ENCODE data around the gene PLCD4.

Gene PLCD4

DNA sequence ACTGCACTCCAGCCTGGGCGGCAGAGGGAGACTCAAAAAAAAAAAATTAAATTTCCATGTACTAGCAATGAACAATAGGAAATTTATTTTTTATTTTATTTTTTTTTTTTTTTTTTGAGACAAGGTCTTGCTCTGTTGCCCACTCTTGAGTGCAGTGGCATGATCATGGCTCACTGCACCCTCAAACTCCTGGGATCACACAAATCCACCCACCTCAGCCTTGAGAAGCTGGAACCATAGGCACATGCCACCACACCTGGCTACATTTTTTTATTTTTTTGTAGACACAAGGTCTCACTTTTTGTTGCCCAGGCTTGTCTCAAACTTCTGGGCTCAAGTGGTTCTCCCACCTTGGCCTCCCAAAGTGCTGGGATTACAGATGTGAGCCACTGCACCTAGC lies 22.2 kb upstream of the PLCD4 start:
- TF ChIP-seq, protein P1, sequence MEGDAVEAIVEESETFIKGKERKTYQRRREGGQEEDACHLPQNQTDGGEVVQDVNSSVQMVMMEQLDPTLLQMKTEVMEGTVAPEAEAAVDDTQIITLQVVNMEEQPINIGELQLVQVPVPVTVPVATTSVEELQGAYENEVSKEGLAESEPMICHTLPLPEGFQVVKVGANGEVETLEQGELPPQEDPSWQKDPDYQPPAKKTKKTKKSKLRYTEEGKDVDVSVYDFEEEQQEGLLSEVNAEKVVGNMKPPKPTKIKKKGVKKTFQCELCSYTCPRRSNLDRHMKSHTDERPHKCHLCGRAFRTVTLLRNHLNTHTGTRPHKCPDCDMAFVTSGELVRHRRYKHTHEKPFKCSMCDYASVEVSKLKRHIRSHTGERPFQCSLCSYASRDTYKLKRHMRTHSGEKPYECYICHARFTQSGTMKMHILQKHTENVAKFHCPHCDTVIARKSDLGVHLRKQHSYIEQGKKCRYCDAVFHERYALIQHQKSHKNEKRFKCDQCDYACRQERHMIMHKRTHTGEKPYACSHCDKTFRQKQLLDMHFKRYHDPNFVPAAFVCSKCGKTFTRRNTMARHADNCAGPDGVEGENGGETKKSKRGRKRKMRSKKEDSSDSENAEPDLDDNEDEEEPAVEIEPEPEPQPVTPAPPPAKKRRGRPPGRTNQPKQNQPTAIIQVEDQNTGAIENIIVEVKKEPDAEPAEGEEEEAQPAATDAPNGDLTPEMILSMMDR (IDR thresholded peaks at IDR 0.05; ENCODE audit: low read depth, low read length): no peak

DNA sequence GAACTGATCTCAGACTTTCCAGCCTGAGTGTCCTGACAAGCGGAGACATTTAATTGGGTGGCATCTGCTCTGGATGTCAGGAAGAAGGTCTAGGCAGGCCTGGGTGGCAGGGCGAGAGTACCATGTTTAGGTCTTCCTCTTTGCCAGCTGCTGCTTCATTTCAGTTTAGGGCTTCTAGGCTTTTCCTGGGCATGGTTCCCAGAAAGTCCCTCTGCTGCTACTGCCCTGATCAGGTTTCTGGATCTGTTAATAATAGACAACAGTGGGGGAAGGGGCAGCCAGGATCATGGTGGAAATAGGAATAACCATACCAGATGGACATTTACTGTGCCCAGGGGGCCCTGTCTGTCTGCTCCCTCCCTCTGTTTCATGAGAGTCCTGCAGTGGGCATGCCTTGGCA lies 2.3 kb upstream of the PLCD4 start:
- Histone ChIP-seq H3K4me3 (ENCODE audit: low read length) (no peak overlapping the region), H3K79me2 (ENCODE audit: low read length) (no peaks in the 10 kb centered on the region), H3K27me3 (ENCODE audit: low read depth, low read length) (peaks cover 14% of the 10 kb centered on the region; the same call in 1 of the 2 replicates), H3K4me2 (ENCODE audit: low read length) (no peak overlapping the region), H3K27ac (ENCODE audit: low read length) (no peak overlapping the region), H2AFZ (ENCODE audit: low read depth, low read length) (no peak overlapping the region), H3K4me1 (ENCODE audit: low read length) (peaks cover 2% of the 10 kb centered on the region; the same call in 1 of the 2 replicates), H3K9me3 (ENCODE audit: insufficient read depth, low read length) (no peaks in the 10 kb centered on the region), H3K9ac (ENCODE audit: low read length) (no peak overlapping the region), H3K36me3 (replicated peaks; ENCODE audit: low read depth, low read length) (no peaks in the 10 kb centered on the region), H4K20me1 (ENCODE audit: insufficient read depth, low read length) (no peaks in the 10 kb centered on the region)
- no peak for TF ChIP-seq EZH2phosphoT487 (IDR thresholded peaks at IDR 0.05; ENCODE audit: low read depth)
- TF ChIP-seq, protein P1 (IDR thresholded peaks at IDR 0.05; ENCODE audit: low read depth, low read length): no peak

More for the DNA sequence above, 22.2 kb upstream of the PLCD4 start:
- Histone ChIP-seq H3K9ac (ENCODE audit: low read length) (no peak overlapping the region), H3K4me2 (ENCODE audit: low read length) (no peak overlapping the region), H3K4me3 (ENCODE audit: low read length) (no peak overlapping the region), H4K20me1 (ENCODE audit: insufficient read depth, low read length) (peaks cover 8% of the 10 kb centered on the region), H3K36me3 (replicated peaks; ENCODE audit: low read depth, low read length) (peaks cover 25% of the 10 kb centered on the region), H3K27ac (ENCODE audit: low read length) (no peak overlapping the region), H3K9me3 (ENCODE audit: insufficient read depth, low read length) (no peaks in the 10 kb centered on the region), H2AFZ (ENCODE audit: low read depth, low read length) (no peak overlapping the region), H3K4me1 (ENCODE audit: low read length) (peaks cover 9% of the 10 kb centered on the region), H3K79me2 (ENCODE audit: low read length) (peaks cover 19% of the 10 kb centered on the region), H3K27me3 (ENCODE audit: low read depth, low read length) (no peaks in the 10 kb centered on the region)

DNA sequence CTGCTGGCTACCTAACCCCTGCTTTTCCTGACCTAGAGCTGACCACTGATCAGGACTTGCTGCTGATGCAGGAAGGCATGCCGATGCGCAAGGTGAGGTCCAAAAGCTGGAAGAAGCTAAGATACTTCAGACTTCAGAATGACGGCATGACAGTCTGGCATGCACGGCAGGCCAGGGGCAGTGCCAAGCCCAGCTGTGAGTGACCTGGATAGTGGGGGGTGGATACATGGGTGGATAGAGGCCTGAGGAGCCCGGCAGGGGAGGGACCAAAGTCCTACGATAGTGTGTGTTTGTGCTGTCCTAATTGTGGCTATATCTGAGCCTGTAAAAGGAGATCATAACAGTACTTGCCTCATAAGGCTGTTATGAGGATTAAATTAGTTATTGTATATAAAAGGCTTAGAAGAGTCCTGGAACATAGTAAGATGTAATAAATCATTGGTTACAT lies 8.2 kb downstream of the PLCD4 start:
- H3K27me3 ChIP-seq (ENCODE audit: low read depth, low read length): no peaks in the 10 kb centered on the region
- H3K9ac ChIP-seq (ENCODE audit: low read length): no peak overlapping the region
- H3K36me3 ChIP-seq (replicated peaks; ENCODE audit: low read depth, low read length): no peaks in the 10 kb centered on the region
- no peak overlapping the region for H3K27ac ChIP-seq (ENCODE audit: low read length)
- H3K79me2 ChIP-seq (ENCODE audit: low read length): no peaks in the 10 kb centered on the region
- H3K4me1 ChIP-seq (ENCODE audit: low read length): no peaks in the 10 kb centered on the region
- H3K4me3 ChIP-seq (ENCODE audit: low read length): no peak overlapping the region
- H3K9me3 ChIP-seq (ENCODE audit: insufficient read depth, low read length): no peaks in the 10 kb centered on the region
- no peaks in the 10 kb centered on the region for H4K20me1 ChIP-seq (ENCODE audit: insufficient read depth, low read length)
- H3K4me2 ChIP-seq (ENCODE audit: low read length): no peak overlapping the region
- H2AFZ ChIP-seq (ENCODE audit: low read depth, low read length): no peak overlapping the region
- no peak for TF ChIP-seq EZH2phosphoT487 (IDR thresholded peaks at IDR 0.05; ENCODE audit: low read depth)
- TF ChIP-seq, protein P1 (IDR thresholded peaks at IDR 0.05; ENCODE audit: low read depth, low read length): no peak

DNA sequence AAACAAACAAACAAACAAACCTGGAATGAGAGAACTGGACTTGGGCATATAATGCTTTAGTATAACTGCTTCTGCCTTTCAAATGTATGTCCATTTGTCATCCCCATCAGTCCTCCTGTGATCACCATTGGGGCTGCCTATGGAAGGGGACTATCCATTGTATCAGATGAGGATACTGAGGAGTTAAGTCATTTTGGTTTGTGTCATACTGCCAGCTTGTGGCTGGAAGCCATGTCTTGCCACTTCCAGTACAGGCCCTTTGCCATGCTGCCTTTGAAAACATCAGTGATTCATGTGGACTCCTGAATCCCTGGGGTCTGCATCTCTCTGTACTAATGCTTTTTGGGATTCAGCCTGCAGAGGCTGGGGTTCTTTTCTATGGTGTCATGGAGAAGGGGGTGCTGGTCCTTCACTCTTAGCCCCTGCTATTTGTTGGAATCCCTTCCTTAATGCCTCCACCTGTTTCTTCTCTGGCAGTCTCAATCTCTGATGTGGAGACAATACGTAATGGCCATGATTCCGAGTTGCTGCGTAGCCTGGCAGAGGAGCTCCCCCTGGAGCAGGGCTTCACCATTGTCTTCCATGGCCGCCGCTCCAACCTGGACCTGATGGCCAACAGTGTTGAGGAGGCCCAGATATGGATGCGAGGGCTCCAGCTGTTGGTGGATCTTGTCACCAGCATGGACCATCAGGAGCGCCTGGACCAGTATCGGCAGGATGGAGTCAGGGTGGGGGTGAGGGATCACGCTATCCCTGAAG lies 10.6 kb downstream of the PLCD4 start:
- H3K4me2 ChIP-seq (ENCODE audit: low read length): no peak overlapping the region
- H3K27ac ChIP-seq (ENCODE audit: low read length): no peak overlapping the region
- no peak for TF ChIP-seq EZH2phosphoT487 (IDR thresholded peaks at IDR 0.05; ENCODE audit: low read depth)
- TF ChIP-seq, protein P1 (IDR thresholded peaks at IDR 0.05; ENCODE audit: low read depth, low read length): no peak
- peaks cover 7% of the 10 kb centered on the region for H3K4me1 ChIP-seq (ENCODE audit: low read length)
- no peaks in the 10 kb centered on the region for H3K79me2 ChIP-seq (ENCODE audit: low read length)
- no peak overlapping the region for H2AFZ ChIP-seq (ENCODE audit: low read depth, low read length)
- H3K9ac ChIP-seq (ENCODE audit: low read length): no peak overlapping the region
- H3K4me3 ChIP-seq (ENCODE audit: low read length): no peak overlapping the region
- no peaks in the 10 kb centered on the region for H4K20me1 ChIP-seq (ENCODE audit: insufficient read depth, low read length)
- H3K36me3 ChIP-seq (replicated peaks; ENCODE audit: low read depth, low read length): no peaks in the 10 kb centered on the region
- H3K27me3 ChIP-seq (ENCODE audit: low read depth, low read length): no peaks in the 10 kb centered on the region
- no peaks in the 10 kb centered on the region for H3K9me3 ChIP-seq (ENCODE audit: insufficient read depth, low read length)

Data from OCI-LY3 (cell line).